C4-2B (cell line): Measurements from ENCODE around the gene SPON1.

ENCODE experiments used
- H3K27ac ChIP-seq: fragments of 450-650 bp; 2 replicates; pipeline ENCODE4 v1.5.1; 2017
- CTCF ChIP-seq: fragments of 450-650 bp; conservative IDR thresholded peaks from 2 replicates; pipeline ENCODE4 v1.5.1; 2017; ENCODE audit warnings: mild to moderate bottlenecking
- ZFX ChIP-seq: fragments of 450-650 bp; IDR thresholded peaks from 2 replicates; pipeline ENCODE4 v1.6.1; 2017

Gene SPON1

GRCh38 chr11:13939961-13940906 is 22.3 kb upstream of the SPON1 start:
- no peak overlapping the region for H3K27ac ChIP-seq
- no peak for TF ChIP-seq ZFX
- TF ChIP-seq CTCF = no peak

GRCh38 chr11:13940907-13941256 is 21.6 kb upstream of the SPON1 start:
- no peak overlapping the region for H3K27ac ChIP-seq
- no peak for TF ChIP-seq ZFX
- TF ChIP-seq CTCF = no peak

- H3K27ac ChIP-seq = no peak overlapping the region
- TF ChIP-seq CTCF (no peak), ZFX (no peak)
These were observed 20.7 kb upstream of the SPON1 start for GRCh38 chr11:13941775-13942174.

- H3K27ac ChIP-seq = no peak overlapping the region
- TF ChIP-seq CTCF (no peak), ZFX (no peak)
These were observed 20.1 kb upstream of the SPON1 start for GRCh38 chr11:13942378-13942777.

- TF ChIP-seq CTCF = no peak
- no peak for TF ChIP-seq ZFX
- H3K27ac ChIP-seq = no peak overlapping the region
These were observed 19.5 kb upstream of the SPON1 start for GRCh38 chr11:13942971-13943381.

GRCh38 chr11:13944016-13944415 is 18.5 kb upstream of the SPON1 start:
- TF ChIP-seq CTCF = no peak
- no peak for TF ChIP-seq ZFX
- no peak overlapping the region for H3K27ac ChIP-seq

GRCh38 chr11:13944911-13945425 is 17.6 kb upstream of the SPON1 start:
- H3K27ac ChIP-seq = no peak overlapping the region
- TF ChIP-seq ZFX (no peak), CTCF (no peak)
